ENCODE data around the gene OGFOD3. TPM values are rescaled to one million over a fixed set of nuclear protein-coding genes. Genes with fewer than 3 reads are reported as not detected.
"Not testable (repeated sequence)": the region's sequence is repeated elsewhere in the genome, so short reads cannot be mapped to it uniquely, and the experiment has no call there.

OGFOD3 gene
- polyA plus RNA-seq, 3 donors, result 25.5 to 30.0 (median 29.3) TPM

DNA sequence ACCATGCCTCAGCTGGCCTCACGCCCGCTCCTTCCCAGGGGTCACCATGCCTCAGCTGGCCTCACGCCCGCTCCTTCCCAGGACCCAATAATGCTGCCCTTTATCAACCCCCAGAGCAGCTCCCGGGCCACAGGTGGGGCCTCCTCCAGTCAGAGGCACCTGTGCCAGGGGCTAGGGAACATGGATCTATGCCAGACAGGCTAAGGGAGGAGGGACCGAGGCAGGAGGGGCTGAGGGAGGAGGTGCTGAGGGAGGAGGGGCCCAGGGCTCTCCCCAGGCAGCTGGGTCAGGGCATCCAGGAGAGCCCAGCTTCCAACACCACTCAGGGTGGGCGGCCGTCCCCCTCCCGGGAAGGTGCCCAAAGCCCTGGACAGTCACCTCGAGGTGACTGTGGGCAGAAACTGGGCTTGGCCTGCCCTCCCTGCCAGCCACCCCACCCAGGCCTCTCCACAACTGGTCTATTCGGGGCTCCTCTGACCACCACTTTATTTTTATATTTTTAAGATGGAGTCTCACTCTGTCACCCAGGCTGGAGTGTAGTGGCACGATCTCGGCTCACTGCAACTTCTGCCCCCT is 27.4 kb downstream of the OGFOD3 start:
- no peak for DNase-seq

- DNase-seq, result no peak
These were observed 28.1 kb downstream of the OGFOD3 start for GRCh38 chr17:82390015-82390859.

DNA sequence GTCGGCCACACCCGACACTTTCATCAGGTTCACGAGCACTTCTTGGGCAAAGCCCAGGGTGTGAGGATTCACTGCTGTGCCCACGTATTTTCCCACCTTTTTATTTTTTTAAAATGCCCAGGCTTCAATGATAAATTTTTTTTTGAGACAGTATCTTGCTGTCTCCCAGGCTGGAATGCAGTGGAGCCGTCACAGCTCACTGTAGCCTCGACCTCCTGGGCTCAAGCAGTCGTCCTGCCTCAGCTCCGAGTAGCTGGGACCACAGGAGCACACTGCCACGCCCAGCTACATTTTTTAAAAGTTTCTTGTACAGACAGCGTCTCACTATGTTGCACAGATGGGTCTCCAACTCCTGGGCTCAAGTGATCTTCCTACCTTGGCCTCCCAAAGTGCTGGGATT is 29.0 kb downstream of the OGFOD3 start:
- DNase-seq, result no peak

- no peak for DNase-seq
These were observed 29.5 kb downstream of the OGFOD3 start for GRCh38 chr17:82388922-82389283.

- DNase-seq, result no peak
These were observed 30.0 kb downstream of the OGFOD3 start for GRCh38 chr17:82388223-82388921.

DNA sequence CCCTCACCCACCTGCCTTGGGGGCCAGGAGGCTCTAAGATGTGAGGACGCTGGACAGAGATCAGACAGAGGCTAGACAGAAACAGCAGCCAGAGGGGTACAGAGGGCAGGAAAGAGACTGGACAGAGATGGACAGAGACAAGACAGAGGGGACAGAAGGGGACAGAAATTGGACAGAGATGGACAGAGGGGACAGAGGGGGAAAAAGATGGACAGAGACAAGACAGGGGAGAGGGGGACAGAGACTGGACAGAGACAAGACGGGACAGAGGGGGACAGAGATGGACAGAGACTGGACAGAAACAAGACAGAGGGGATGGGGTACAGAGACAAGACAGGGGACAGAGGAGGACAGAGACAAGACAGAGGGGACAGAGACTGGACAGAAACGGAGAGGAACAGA is 30.7 kb downstream of the OGFOD3 start:
- DNase-seq, result no peak

GRCh38 chr17:82386881-82387704 is 31.3 kb downstream of the OGFOD3 start:
- DNase-seq, result no peak

- no peak for DNase-seq
These were observed 32.0 kb downstream of the OGFOD3 start for GRCh38 chr17:82386255-82386831.

DNA sequence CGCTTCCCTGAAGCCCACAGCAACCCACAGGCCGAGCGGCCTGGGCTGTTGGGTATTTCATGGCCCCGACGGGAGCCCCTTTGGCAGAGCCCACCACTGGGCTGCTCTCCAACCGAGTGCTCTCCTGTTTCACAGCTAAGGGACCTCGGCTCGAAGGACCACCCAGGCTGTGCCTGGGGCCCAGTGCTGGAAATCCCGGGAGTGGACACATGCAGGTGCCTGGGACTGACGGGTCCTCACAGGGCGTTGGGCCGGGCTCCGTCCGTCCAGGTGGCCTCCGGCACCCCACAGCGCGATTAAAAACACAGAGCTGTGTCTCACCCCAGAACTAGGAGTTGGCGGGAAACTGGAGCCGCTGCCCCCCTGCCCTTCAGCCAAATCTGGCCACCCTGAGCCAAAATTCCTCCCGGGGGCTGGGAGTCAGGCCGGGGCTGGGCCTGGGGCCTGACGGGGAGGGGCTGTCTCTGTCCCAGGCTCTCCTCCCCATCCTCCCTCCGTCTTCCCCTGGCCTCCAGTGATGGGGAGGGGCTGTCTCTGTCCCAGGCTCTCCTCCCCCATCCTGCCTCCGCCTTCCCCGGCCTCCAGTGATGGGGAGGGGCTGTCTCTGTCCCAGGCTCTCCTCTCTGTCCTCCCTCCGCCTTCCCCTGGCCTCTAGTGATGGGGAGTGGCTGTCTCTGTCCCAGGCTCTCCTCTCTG is 32.7 kb downstream of the OGFOD3 start:
- no peak for DNase-seq

DNA sequence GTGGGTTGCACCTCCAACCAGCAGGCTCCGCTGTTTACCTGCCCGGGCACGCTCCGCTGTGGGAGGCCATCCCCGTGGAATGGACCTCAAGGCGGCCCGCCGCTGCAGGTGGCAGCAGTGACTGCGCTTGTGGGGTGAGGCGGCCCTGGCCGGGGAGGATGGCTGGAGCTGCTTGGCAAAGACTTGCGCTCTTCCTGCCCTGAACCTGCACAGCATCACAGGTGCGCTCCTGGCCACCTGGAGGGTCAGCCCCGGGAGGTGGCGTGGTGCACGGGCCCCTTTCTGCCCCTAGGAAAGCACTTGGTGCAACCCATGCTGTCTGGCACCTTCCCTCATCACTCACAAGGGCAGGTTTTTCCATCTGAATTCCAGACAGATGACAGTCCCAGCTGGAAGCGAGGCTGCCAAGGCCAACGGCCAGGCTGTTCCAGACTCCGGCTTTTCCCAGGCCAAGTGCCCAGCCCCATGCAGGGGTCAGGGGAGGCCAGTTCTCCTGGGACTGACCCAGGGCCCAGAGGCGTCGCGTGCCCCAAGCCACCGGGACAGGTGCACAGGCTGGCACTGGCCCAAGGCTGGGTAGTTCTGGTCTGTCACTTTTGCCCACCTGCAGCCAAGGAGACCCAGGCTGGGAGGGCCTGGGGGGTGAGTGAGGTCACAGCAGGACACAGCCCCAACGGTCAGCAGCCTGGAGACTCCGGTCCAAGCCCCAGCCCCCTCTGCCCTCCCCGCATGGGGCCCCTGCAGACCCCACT is 33.5 kb downstream of the OGFOD3 start:
- DNase-seq, result no peak

DNA sequence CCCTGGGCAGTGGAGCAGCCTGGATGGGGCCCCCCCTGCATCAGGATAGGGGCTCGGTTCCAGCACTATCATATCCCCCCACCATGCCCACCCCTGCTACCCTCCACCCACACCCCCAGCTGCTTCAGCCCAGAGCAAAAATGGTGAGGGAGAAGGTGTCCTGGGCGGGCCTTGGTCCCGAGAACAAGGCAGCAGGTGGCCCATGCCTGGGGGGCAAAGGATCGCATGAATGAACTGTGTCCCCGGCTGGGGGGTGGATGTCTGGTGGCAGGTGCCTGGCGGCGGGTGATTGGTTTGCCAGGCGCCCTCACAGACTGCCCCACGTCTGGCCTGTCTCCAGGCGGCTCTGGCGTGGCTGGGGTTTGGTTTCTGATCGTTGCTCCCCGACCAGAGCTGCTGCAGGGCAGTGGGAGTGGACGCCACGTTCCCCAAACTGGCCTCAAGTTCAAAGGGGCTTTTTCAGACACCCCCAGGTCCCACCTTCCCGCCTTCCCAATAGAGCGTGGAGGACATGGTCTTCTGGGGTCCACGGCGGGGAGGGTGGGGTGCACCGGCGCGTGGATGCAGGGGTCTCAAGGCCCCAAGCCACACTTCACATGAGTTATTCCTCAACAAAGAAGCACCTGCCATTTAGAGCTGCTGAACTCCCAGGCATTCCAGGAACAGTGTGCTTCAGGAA is 34.2 kb downstream of the OGFOD3 start:
- no peak for DNase-seq

DNA sequence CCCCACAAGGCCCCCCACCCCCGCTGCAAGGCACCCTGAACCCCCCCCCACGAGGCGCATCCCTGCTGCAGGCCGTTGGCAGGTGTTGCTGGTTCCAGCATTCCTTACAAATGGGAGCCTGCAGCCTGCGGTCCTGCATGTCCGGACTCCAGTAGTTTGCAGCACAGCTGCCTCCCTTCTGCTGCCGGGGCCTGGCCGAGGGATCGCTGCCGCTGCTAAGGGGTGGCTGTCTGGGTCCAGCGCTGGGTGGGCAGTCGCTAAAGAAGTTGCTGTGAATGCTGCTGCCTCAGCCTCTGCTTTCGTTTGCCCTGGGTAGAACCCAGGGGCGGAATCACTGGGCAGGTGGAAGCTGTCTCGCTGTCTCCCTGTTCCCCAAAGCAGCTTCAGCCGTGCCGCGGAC is 35.0 kb downstream of the OGFOD3 start:
- no peak for DNase-seq

- no peak for DNase-seq
These were observed 35.5 kb downstream of the OGFOD3 start for GRCh38 chr17:82382933-82383255.

- DNase-seq, result not testable (repeated sequence)
These were observed 36.0 kb downstream of the OGFOD3 start for GRCh38 chr17:82382220-82382932.

- not testable (repeated sequence) for DNase-seq
These were observed 36.7 kb downstream of the OGFOD3 start for GRCh38 chr17:82381703-82382009.

DNA sequence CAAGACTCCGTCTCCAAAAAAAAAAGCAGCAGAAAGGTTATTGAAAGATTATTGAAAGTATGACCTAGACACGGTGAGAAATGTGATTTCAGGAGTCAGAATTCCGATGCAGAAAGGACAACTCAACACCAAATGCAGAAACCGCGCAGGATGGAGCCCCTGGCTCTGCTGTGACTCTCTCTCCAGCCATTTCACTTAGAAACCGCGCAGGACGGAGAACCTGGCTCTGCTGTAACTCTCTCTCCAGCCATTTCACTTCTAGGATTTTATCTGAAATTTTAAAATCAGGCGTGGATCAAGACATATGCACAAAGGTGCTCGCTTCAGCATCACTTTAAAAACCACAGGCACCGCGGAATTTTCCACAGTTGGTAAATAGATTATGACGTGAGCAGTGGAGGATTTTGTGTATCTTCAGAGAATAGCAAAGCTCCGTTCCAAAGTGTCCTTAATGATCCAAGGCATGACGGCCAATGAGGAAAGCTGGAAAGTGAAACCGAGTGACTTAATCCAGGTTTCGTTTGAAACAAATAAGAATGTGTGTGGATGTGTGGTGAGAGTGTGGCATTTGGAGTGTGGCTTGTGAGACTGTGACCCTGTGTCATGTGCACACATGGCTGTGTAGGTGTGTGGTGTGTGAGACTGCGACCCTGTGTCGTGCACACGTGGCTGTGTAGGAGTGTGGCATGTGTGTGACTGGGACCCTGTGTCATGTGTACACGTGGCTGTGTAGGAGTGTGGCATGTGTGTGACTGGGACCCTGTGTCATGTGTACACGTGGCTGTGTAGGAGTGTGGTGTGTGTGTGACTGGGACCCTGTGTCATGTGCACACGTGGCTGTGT is 37.3 kb downstream of the OGFOD3 start:
- DNase-seq, result no peak

- no peak for DNase-seq
These were observed 39.7 kb downstream of the OGFOD3 start for GRCh38 chr17:82378741-82379021.

DNA sequence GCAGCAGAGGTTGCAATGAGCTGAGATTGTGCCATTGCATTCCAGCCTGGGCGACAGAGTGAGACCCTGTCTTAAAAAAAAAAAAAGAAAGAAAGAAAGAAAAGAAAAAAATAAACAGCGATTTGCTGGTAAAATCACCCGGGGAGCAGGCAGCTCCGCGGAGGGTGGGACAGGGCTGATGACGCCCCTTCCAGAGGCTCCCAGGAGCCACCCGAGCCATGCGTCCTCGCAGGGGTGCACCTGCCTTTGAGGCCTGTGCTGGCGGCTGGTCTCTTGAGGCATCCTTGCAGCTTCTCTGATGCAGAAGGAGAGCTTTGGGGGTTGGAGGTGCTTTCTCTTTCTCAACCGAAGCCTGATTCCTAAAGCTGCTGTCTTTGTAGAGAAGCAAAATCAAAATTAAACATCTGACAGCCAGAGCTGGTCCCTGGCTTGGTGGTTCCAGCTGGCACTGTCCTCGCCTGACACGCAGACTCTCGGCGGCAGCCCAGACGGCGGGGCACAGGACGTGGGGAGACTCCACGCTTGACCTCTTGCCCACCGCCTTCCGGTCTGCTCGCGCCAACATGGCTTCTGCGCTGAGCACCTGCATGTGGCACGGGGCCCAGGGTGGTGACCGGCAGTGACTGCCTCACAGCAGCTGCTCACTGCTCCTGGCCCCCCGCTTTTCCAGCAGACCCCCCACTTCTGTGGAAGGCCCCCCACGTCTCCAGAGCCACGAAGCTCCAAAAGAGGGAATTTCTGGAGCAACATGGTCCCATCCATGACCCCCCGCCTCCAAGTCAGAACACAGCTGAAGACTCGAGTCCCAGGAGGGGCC is 40.3 kb downstream of the OGFOD3 start:
- DNase-seq, result no peak
